Measurements from ENCODE around the gene ZDHHC4. TPM values are rescaled to one million over a fixed set of nuclear protein-coding genes. Genes with fewer than 3 reads are reported as not detected.
A peak's percentile ranks its signal among the peaks of the same experiment; 100 is the strongest.

ZDHHC4 gene
- total and polyA plus RNA-seq, 4 donors, result 44.1 to 79.6 (median 51.8) TPM

- peak overlapping the region in 1 of 2 donors; percentile 56 for H3K27ac ChIP-seq (ENCODE audit: low read depth in 1 of 2, low read length in 1 of 2)
- no peak for ATAC-seq (ENCODE audit: insufficient read depth, low FRiP score)
Measured at GRCh38 chr7:6589151-6589828, 12.0 kb downstream of the ZDHHC4 start.

GRCh38 chr7:6589829-6590644, 12.8 kb downstream of the ZDHHC4 start, which contains the start of gene INTS15:
INTS15 (plus strand) TSS chr7:6590021; CDS start chr7:6590284, 263 bp downstream.
- H3K9me3 ChIP-seq (ENCODE audit: control insufficient read depth in 4 of 4, insufficient read depth in 3 of 4, low read length in 3 of 4), result no peaks in the 10 kb centered on the region
- peak within 1 kb of the TSS; percentile 37 to 72 for H3K9ac ChIP-seq (ENCODE audit: insufficient read depth in 1 of 2, low read length in 2 of 2)
- DNase-seq (peak; percentile 79 to 92 (median 82)), ATAC-seq (ENCODE audit: insufficient read depth, low FRiP score) (peak; percentile 97)
- peak within 1 kb of the TSS; percentile 87 to 95 for H3K27ac ChIP-seq (ENCODE audit: low read depth in 1 of 2, low read length in 1 of 2)
- peaks cover 0 to 11% (median 5%) of the 10 kb centered on the region in 5 donors for H3K4me1 ChIP-seq (ENCODE audit: control insufficient read depth in 5 of 5, insufficient read depth in 5 of 5, low read length in 5 of 5)
- TF ChIP-seq CTCF (IDR thresholded peaks at IDR 0.05; ENCODE audit: control extremely low read depth, extremely low read depth), result peak; percentile 66
- 0% methylated on average over 83 to 107 of the region's 107 CpGs for WGBS, 2 donors
- no peaks in the 10 kb centered on the region for H3K27me3 ChIP-seq (ENCODE audit: control insufficient read depth in 3 of 3, insufficient read depth in 3 of 3, low read length in 2 of 3)
- H3K4me3 ChIP-seq, result peak within 1 kb of the TSS; percentile 97
- H3K36me3 ChIP-seq (ENCODE audit: control insufficient read depth in 4 of 4, insufficient read depth in 4 of 4, low read length in 4 of 4), result peaks cover 6 to 19% (median 13%) of the 10 kb centered on the region in 4 donors

More at GRCh38 chr7:6589151-6589828, 12.0 kb downstream of the ZDHHC4 start:
- no peak for DNase-seq
- H3K4me3 ChIP-seq, result no peak overlapping the region
- H3K4me1 ChIP-seq (ENCODE audit: control insufficient read depth in 5 of 5, insufficient read depth in 5 of 5, low read length in 5 of 5), result peaks cover 0 to 11% (median 5%) of the 10 kb centered on the region in 5 donors
- H3K27me3 ChIP-seq (ENCODE audit: control insufficient read depth in 3 of 3, insufficient read depth in 3 of 3, low read length in 2 of 3), result no peaks in the 10 kb centered on the region
- H3K9me3 ChIP-seq (ENCODE audit: control insufficient read depth in 4 of 4, insufficient read depth in 3 of 4, low read length in 3 of 4), result no peaks in the 10 kb centered on the region
- 49 to 58% methylated on average over 18 to 22 of the region's 22 CpGs for WGBS, 2 donors
- H3K9ac ChIP-seq (ENCODE audit: insufficient read depth in 1 of 2, low read length in 2 of 2), result no peak overlapping the region
- H3K36me3 ChIP-seq (ENCODE audit: control insufficient read depth in 4 of 4, insufficient read depth in 4 of 4, low read length in 4 of 4), result peaks cover 5 to 17% (median 12%) of the 10 kb centered on the region in 4 donors
- TF ChIP-seq CTCF (IDR thresholded peaks at IDR 0.05; ENCODE audit: control extremely low read depth, extremely low read depth), result no peak

GRCh38 chr7:6590645-6591110, 13.4 kb downstream of the ZDHHC4 start:
- peaks cover 12 to 25% (median 18%) of the 10 kb centered on the region in 4 donors for H3K36me3 ChIP-seq (ENCODE audit: control insufficient read depth in 4 of 4, insufficient read depth in 4 of 4, low read length in 4 of 4)
- DNase-seq (peak in 1 of 3 donors; percentile 35), ATAC-seq (ENCODE audit: insufficient read depth, low FRiP score) (no peak)
- WGBS, 2 donors, result 10 to 17% methylated on average over 10 of the region's 10 CpGs
- H3K27ac ChIP-seq (ENCODE audit: low read depth in 1 of 2, low read length in 1 of 2), result peak overlapping the region; percentile 87 to 95
- no peak for TF ChIP-seq CTCF (IDR thresholded peaks at IDR 0.05; ENCODE audit: control extremely low read depth, extremely low read depth)
- peaks cover 0 to 11% (median 5%) of the 10 kb centered on the region in 5 donors for H3K4me1 ChIP-seq (ENCODE audit: control insufficient read depth in 5 of 5, insufficient read depth in 5 of 5, low read length in 5 of 5)
- peak overlapping the region; percentile 37 to 72 for H3K9ac ChIP-seq (ENCODE audit: insufficient read depth in 1 of 2, low read length in 2 of 2)
- no peaks in the 10 kb centered on the region for H3K27me3 ChIP-seq (ENCODE audit: control insufficient read depth in 3 of 3, insufficient read depth in 3 of 3, low read length in 2 of 3)
- peak overlapping the region; percentile 97 for H3K4me3 ChIP-seq
- H3K9me3 ChIP-seq (ENCODE audit: control insufficient read depth in 4 of 4, insufficient read depth in 3 of 4, low read length in 3 of 4), result no peaks in the 10 kb centered on the region
